Measurements from ENCODE around the gene REXO1. TPM values are rescaled to one million over a fixed set of nuclear protein-coding genes. Genes with fewer than 3 reads are reported as not detected.

The REXO1 gene
- total and polyA plus RNA-seq, 9 of the 15 experiments (the other 6 are each of a cell fraction or from before 2014, with no cell fraction given), result 0.04 to 63.3 (median 15.8) TPM

- no peak for TF ChIP-seq CCNT2 (IDR thresholded peaks at IDR 0.05; ENCODE audit: borderline replicate concordance, extremely low read depth, insufficient read length, low read depth, low read length)
Observed at GRCh38 chr19:1862068-1862423, 13.8 kb upstream of the REXO1 start (continued).

- Histone ChIP-seq H4K20me1 (replicated peaks; ENCODE audit: control insufficient read depth, insufficient read depth, low read length) (peaks cover 28% of the 10 kb centered on the region), H3K9me3 (replicated peaks; ENCODE audit: control insufficient read depth, insufficient read depth, low read depth, low read length) (no peaks in the 10 kb centered on the region), H3K4me3 (peak overlapping the region; percentile 95), H3K36me3 (ENCODE audit: control insufficient read depth, insufficient read depth, low read length) (no peaks in the 10 kb centered on the region; the same call in 2 of the 3 replicates), H3K4me2 (ENCODE audit: insufficient read depth, low read length) (peak overlapping the region; percentile 82), H3K27me3 (ENCODE audit: control insufficient read depth in 2 of 2, insufficient read depth in 2 of 2, low read length in 2 of 2) (no peaks in the 10 kb centered on the region), H3K4me1 (replicated peaks in 1 of 2; ENCODE audit: control insufficient read depth in 2 of 2, insufficient read depth in 2 of 2, low read length in 2 of 2) (peaks cover 42 to 77% of the 10 kb centered on the region in 2 experiments), H3K79me2 (ENCODE audit: control insufficient read depth, insufficient read depth, low read length) (peaks cover 72% of the 10 kb centered on the region), H3K9me1 (ENCODE audit: control insufficient read depth, insufficient read depth, low read length) (peaks cover 5% of the 10 kb centered on the region), H3K9ac (ENCODE audit: insufficient read depth in 1 of 2, low read depth in 2 of 2, low read length in 2 of 2) (peak overlapping the region; percentile 84 to 97), H3K27ac (ENCODE audit: extremely low read depth, low read depth, low read length) (peak overlapping the region; percentile 85), H2AFZ (ENCODE audit: low read depth, low read length) (no peak overlapping the region)
- ATAC-seq, result no peak
- in situ Hi-C loops (cut with MboI), result no loop called here
- under 1% methylated on average over 17 of the region's 23 CpGs for WGBS (ENCODE audit: insufficient coverage, low coverage, missing lambda C conversion rate)
- ChIA-PET POLR2A (interaction anchor here (0.6 kb wide), 3 partner anchors 163 to 433 kb away, joined by 3 read pairs; no protein-coding TSS in a partner anchor), CTCF (ENCODE audit: low intra/inter-chr PET ratio) (no interaction called here)
- no TSS peak for BruUV-seq (replicated peaks)
- DNase-seq (ENCODE audit: extremely low read depth in 1 of 4, low spot score in 3 of 4), result peak in 1 of 4 experiments; percentile 47
- intact Hi-C loops (cut with micrococcal nuclease), result no loop called here
- peak; percentile 42 for FAIRE-seq
- TF ChIP-seq TFAP4 (CRISPR knock-in tag; IDR thresholded peaks at IDR 0.05; ENCODE audit: borderline replicate concordance) (no peak), E2F4 (CRISPR knock-in tag; IDR thresholded peaks at IDR 0.05; ENCODE audit: low read depth) (no peak), MAX (CRISPR knock-in tag; IDR thresholded peaks at IDR 0.05) (peak; percentile 53; the same call in 1 of the 2 replicates), RBBP5 (IDR thresholded peaks at IDR 0.05; ENCODE audit: borderline replicate concordance, insufficient read depth, low read length, poor library complexity, severe bottlenecking) (peak; percentile 43), USF1 (CRISPR knock-in tag; IDR thresholded peaks at IDR 0.05) (peak; percentile 60), CHD1 (IDR thresholded peaks at IDR 0.05; ENCODE audit: low read length) (peak; percentile 4), RBM17 (IDR thresholded peaks at IDR 0.05; ENCODE audit: borderline replicate concordance, low read depth, low read length) (no peak), EGR1 (conservative IDR thresholded peaks at IDR 0.05) (peak; percentile 65), RBFOX2 (IDR thresholded peaks at IDR 0.05; ENCODE audit: low read depth, low read length) (peak; percentile 61), SPI1 (IDR thresholded peaks at IDR 0.05; ENCODE audit: borderline replicate concordance, low read depth, low read length) (peak; percentile 31; the same call in 1 of the 2 replicates), MNT (conservative IDR thresholded peaks at IDR 0.05) (peak; percentile 18 to 58; a peak in 3 of 4 replicates), SIN3A (IDR thresholded peaks at IDR 0.05; ENCODE audit: borderline replicate concordance in 2 of 2, control insufficient read depth in 1 of 2, low read depth in 2 of 2, low read length in 2 of 2) (peak in 1 of 2 experiments; percentile 66; a peak in 2 of 4 replicates), CHCHD3 (CRISPR knock-in tag; IDR thresholded peaks at IDR 0.05) (no peak), E2F3 (CRISPR knock-in tag; IDR thresholded peaks at IDR 0.05) (no peak)
Observed at GRCh38 chr19:1861599-1862031, 13.3 kb upstream of the REXO1 start.

Measured in K562 (cell line).